NCI-H510A (cell line): ENCODE results near the gene RASGRP4.
"Not testable (repeated sequence)": the region's sequence is repeated elsewhere in the genome, so short reads cannot be mapped to it uniquely, and the experiment has no call there.

Experiments used
- DNase-seq: peaks from one replicate; lab custom pipeline; 2025; lab: John Stamatoyannopoulos, UW

RASGRP4 gene

DNA sequence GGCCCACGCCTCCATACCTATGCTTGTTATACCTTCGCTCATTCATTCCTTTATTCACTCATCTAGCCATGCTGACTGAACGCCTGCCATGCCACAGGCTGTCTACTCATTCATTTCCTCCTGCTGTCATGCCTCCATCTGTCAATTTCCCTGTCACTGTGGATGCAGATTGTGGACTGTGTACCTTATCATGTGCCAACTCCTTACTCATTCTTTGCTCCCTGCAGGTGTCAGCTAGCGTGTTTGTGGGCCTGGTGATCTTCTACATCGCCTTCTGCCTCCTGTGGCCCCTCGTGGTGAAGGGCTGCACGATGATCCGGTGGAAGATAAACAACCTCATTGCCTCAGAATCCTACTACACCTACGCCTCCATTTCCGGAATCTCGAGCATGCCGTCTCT is 55.7 kb downstream of the RASGRP4 start:
- DNase-seq = no peak

DNA sequence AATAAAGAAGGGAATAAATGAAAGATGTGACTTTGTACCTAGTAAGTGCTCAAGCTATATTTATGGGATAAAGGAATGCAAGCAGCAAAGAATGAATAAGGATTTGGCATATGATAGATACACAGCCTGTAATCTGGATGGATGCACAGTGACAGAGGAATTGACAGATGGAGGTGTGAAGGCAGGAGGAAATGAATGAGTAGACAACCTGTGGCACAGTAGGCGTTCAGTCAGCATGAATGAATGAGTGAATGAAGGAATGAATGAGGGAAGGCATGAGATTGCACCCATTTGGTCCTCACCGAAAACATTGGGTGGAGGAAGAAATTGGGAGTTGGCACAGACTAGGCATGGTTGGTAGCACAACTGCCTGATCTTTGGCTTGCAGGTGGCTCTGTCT is 56.4 kb downstream of the RASGRP4 start:
- no peak for DNase-seq

- DNase-seq = no peak
Measured at GRCh38 chr19:38367041-38367440, 59.0 kb downstream of the RASGRP4 start.

DNA sequence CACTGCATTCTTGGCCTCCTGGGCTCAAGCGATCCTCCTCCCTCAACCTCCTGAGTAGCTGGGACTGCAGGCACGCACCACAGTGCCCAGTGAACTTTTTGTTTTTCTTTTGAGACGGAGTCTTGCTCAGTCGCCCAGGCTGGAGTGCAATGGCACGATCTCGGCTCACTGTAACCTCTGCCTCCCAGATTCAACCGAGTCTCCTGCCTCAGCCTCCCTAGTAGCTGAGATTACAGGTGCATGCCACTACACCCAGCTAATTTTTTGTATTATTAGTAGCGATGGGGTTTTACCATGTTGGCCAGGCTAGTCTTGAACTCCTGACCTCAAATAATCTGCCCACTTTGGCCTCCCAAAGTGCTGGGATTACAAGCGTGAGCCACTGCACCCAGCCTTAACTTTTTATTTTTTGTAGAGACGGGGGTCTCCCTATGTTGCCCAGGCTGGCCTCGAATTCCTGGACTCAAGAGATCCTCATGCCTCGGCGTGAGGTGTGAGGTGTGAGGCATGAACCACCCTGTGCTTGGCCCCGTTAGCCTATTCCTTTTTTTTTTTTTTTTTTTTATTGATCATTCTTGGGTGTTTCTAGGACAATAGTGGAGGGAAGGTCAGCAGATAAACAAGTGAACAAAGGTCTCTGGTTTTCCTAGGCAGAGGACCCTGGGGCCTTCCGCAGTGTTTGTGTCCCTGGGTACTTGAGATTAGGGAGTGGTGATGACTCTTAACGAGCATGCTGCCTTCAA is 62.9 kb downstream of the RASGRP4 start:
- not testable (repeated sequence) for DNase-seq

GRCh38 chr19:38362076-38362945 is 63.7 kb downstream of the RASGRP4 start:
- DNase-seq = peak; percentile 78

- peak; percentile 85 for DNase-seq
Measured at GRCh38 chr19:38361633-38362075, 64.4 kb downstream of the RASGRP4 start.

DNA sequence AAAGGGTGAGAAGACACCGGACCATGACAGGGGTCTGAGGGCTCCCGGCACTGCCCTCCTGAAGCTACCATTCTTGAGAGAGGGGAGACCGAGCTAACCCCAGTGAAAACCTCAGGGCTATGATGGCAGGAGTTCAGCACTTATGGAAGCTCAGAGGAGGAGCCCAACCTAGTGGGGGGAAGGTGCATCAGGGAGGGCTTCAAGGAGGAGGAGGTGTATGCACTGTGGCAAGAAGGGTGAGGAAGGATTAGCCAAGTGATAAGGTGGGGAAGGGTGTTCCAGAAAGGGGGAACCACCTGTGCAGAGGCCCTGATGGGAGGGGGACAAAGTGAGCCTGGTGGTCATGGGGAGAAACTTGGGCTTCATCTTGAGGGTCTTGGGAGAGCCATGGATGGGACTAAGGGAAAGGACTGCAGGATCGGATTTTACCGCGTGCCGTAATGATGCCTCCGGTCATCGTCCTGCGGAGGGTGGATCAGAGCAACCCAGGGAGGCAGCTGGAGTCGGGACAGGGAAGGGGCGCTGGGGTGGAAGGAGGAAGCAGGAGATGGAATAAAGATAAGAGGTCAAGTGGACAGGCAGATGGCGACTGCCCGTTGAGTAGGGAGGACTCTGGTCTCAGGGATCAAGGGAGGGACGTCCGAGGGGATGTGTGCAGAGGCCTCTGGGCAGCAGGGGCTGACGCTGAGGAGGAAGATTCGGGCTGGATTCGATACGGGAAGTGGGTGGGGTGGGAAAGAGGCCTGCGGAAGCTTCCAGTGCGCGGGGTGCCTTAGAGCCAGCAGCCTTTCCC is 65.0 kb downstream of the RASGRP4 start:
- DNase-seq = no peak

DNA sequence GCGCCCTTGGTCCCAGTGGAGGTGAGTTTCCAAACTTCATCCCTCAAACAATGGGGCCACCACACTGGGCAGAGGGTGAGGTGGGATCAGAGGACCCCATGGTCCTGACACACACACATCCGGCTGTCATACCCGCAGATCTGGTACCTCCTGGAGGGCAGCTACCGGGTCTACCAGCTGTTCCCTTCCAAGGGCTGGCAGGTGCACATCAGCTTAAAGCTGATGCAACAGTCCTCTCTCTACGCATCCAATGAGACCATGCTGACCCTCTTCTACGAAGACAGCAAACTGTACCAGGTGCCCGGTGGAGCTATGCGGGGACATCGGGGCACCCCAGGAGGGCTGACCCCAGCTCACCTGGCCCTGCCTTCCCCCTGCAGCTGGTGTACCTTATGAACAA is 65.7 kb downstream of the RASGRP4 start:
- peak; percentile 33 for DNase-seq

DNA sequence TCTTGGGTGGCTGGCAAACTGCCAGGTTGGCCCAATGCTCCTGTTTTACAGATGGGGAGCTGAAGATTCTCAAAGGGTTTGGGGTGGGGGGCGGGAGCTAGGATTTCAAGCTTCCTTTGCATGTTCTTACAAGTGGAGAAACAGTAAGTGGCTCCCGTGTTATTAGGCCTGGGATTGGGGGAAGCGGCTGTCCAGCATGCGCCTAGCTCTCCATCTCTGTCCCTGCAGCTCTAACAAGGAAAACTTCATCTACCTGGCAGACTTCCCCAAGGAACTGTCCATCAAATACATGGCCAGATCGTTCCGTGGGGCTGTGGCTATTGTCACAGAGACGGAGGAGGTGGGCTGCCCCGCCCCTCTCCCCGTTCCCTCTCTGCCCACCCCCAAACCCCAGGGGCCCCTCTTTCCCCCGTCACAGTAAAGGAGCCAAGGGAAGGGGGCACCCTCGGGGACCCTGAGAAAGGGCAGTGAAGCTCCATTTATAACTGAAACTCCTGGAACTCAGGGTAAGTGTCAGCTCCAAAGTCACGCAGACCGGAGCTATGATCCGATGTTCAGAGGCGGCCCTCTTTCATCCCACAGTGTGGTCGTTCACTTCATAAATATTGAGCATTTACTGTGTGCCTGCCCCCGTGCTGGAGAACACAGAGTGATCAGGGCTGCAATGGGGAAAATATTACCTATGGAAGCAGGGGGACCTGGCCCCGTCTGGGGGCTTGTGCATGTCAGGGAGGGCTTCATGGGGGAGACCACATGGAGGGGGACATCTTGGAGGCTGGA is 66.6 kb downstream of the RASGRP4 start:
- DNase-seq = no peak
